Uterus (tissue), 2 donors: ENCODE measurements around the gene CEP83.

Source experiments
- POLR2A ChIP-seq, 2 donors: fragments of 450-650 bp; IDR thresholded peaks; one replicate each; pipeline ENCODE4 v1.6.1; 2016; ENCODE audit warnings: antibody characterized with exemption in 2 of 2, mild to moderate bottlenecking in 1 of 2, moderate library complexity in 1 of 2
- TF ChIP-seq, protein P1 (sequence below), 4 experiments: fragments of 200-600 bp in 2 of 4; fragments of 450-650 bp in 2 of 4; sonication (generic) in 2 of 4; IDR thresholded peaks; one replicate each; pipeline ENCODE4 v1.5.1; 2016 to 2019; ENCODE audit warnings: antibody characterized with exemption in 4 of 4, mild to moderate bottlenecking in 2 of 4, moderate library complexity in 1 of 4

DNA sequence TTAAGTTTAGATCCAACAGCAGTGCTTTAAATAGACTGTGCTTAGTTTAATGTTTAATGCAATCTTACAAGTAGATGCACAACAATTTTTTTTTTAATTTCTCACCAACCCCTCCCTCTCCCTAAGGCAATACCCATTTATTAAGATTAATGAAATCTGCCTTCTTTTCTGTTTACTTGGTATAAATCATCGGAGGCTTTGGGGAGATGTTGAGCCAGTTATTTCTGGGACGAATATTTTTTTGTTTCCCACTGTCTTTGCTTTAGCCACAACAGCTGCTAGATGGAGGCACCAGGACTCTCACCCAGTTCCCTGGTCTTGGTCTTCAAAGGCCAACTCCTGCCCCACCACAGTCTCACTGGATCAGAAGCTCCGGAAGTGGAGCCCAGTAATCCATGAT lies 197.9 kb downstream of the CEP83 start:
- TF ChIP-seq, protein P1, sequence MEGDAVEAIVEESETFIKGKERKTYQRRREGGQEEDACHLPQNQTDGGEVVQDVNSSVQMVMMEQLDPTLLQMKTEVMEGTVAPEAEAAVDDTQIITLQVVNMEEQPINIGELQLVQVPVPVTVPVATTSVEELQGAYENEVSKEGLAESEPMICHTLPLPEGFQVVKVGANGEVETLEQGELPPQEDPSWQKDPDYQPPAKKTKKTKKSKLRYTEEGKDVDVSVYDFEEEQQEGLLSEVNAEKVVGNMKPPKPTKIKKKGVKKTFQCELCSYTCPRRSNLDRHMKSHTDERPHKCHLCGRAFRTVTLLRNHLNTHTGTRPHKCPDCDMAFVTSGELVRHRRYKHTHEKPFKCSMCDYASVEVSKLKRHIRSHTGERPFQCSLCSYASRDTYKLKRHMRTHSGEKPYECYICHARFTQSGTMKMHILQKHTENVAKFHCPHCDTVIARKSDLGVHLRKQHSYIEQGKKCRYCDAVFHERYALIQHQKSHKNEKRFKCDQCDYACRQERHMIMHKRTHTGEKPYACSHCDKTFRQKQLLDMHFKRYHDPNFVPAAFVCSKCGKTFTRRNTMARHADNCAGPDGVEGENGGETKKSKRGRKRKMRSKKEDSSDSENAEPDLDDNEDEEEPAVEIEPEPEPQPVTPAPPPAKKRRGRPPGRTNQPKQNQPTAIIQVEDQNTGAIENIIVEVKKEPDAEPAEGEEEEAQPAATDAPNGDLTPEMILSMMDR (IDR thresholded peaks at IDR 0.05) = no peak
- TF ChIP-seq POLR2A (IDR thresholded peaks at IDR 0.05) = no peak
